CD4-positive, alpha-beta T cell (primary cell): ENCODE results near the gene COPS7A. TPM values are rescaled to one million over a fixed set of nuclear protein-coding genes. Genes with fewer than 3 reads are reported as not detected.

Source experiments
- ATAC-seq: fragments of 200-7000 bp; cut with Tn5 transposase; one replicate; pipeline ENCODE4 v1.10.0; 2022; ENCODE audit warnings: mild to moderate bottlenecking; ENCODE audit not compliant: poor library complexity
- CTCF ChIA-PET: fragments of 350-600 bp; sonication (Branson Sonifier 250); formaldehyde crosslinking; loops from one replicate; lab custom pipeline; 2021; ENCODE audit warnings: antibody characterized with exemption, inconsistent platforms; lab: Charles Lee
- POLR2A ChIA-PET: fragments of 350-600 bp; sonication (Branson Sonifier 250); formaldehyde crosslinking; loops from one replicate; lab custom pipeline; 2021; ENCODE audit warnings: antibody characterized with exemption, inconsistent platforms; lab: Charles Lee
- DNase-seq, 14 experiments: peaks; one replicate each; pipeline ENCODE4 v3.0.0-alpha.2; 2013 to 2020; ENCODE audit warnings: mixed read lengths in 2 of 14
- H3K27ac ChIP-seq, 2 donors: one replicate each; pipeline versions ENCODE4 v1.5.1 to v1.7.0; 2013; ENCODE audit warnings: low read length in 2 of 2, low read depth in 1 of 2, mild to moderate bottlenecking in 1 of 2
- H3K27me3 ChIP-seq, 2 experiments: 1 replicate in 1 of 2; 2 replicates in 1 of 2; pipeline versions ENCODE4 v1.6.1 to v1.7.0; 2013; ENCODE audit warnings: low read length in 2 of 2, control low read depth in 1 of 2, mild to moderate bottlenecking in 1 of 2, moderate library complexity in 1 of 2; ENCODE audit not compliant: insufficient read depth in 2 of 2, control insufficient read depth in 1 of 2
- H3K36me3 ChIP-seq: one replicate; pipeline ENCODE4 v1.6.1; 2013; ENCODE audit warnings: low read length, control low read depth; ENCODE audit not compliant: insufficient read depth
- H3K4me1 ChIP-seq: one replicate; pipeline ENCODE4 v1.6.1; 2013; ENCODE audit warnings: low read length, control low read depth; ENCODE audit not compliant: insufficient read depth
- H3K4me3 ChIP-seq: one replicate; pipeline ENCODE4 v1.5.1; 2013; ENCODE audit warnings: mild to moderate bottlenecking, low read length, moderate library complexity
- H3K9me3 ChIP-seq, 2 experiments: 1 replicate in 1 of 2; 2 replicates in 1 of 2; pipeline versions ENCODE4 v1.6.1 to v1.7.0; 2013; ENCODE audit warnings: low read length in 2 of 2, mild to moderate bottlenecking in 2 of 2, control low read depth in 1 of 2, moderate library complexity in 1 of 2; ENCODE audit not compliant: control insufficient read depth in 1 of 2, insufficient read depth in 1 of 2
- H3K27ac Mint-ChIP-seq: one replicate; pipeline ENCODE4 v1.8.0; 2020; ENCODE audit warnings: mixed read lengths
- H3K27me3 Mint-ChIP-seq: one replicate; pipeline ENCODE4 v1.8.0; 2021; ENCODE audit warnings: mixed read lengths
- H3K36me3 Mint-ChIP-seq: one replicate; pipeline ENCODE4 v1.8.0; 2021; ENCODE audit warnings: low read depth, mixed read lengths
- H3K4me1 Mint-ChIP-seq: one replicate; pipeline ENCODE4 v1.8.0; 2021; ENCODE audit warnings: low read depth, mixed read lengths
- H3K4me3 Mint-ChIP-seq: one replicate; pipeline ENCODE4 v1.8.0; 2020; ENCODE audit warnings: mild to moderate bottlenecking, mixed read lengths
- H3K9me3 Mint-ChIP-seq: one replicate; pipeline ENCODE4 v1.8.0; 2020; ENCODE audit warnings: mixed read lengths
- CTCF ChIP-seq: fragments of 200-600 bp; IDR thresholded peaks from one replicate; pipeline ENCODE4 v1.8.0; 2022; ENCODE audit warnings: antibody characterized with exemption, mild to moderate bottlenecking
- intact Hi-C, 2 experiments: fragments of 100-400 bp; cut with DNase I in 1 of 2; cut with micrococcal nuclease in 1 of 2; formaldehyde crosslinking; loops; one replicate each; pipeline versions ENCODE4 v1.15.1 to v1.9.0; 2023 to 2025; cut with DNase I, micrococcal nuclease
- polyA plus RNA-seq, 2 donors: library from polyadenylated mRNA; unstranded; fragments of 120-200 nt; gene quantifications; one replicate each; pipeline ENCODE4 v1.2.1, GENCODE V29; 2013
- total RNA-seq, 174 experiments: library from RNA in 2 of 174; stranded (reverse) in 2 of 174; gene quantifications; one replicate each; pipeline ENCODE4 v1.2.3 and lab custom pipeline; 2021 to 2026

Gene COPS7A
- total RNA-seq (1 to 10 TPM; 9.4 to 9.6 TPM), total RNA-seq (lab: John Stamatoyannopoulos, UW) (8.7 to 49.4 (median 28.0) reads per million in 172 experiments)
- 23.8 TPM for polyA plus RNA-seq (2013, experiment 1 of 2)
- polyA plus RNA-seq (2013, experiment 2 of 2) = 24.7 TPM

DNA sequence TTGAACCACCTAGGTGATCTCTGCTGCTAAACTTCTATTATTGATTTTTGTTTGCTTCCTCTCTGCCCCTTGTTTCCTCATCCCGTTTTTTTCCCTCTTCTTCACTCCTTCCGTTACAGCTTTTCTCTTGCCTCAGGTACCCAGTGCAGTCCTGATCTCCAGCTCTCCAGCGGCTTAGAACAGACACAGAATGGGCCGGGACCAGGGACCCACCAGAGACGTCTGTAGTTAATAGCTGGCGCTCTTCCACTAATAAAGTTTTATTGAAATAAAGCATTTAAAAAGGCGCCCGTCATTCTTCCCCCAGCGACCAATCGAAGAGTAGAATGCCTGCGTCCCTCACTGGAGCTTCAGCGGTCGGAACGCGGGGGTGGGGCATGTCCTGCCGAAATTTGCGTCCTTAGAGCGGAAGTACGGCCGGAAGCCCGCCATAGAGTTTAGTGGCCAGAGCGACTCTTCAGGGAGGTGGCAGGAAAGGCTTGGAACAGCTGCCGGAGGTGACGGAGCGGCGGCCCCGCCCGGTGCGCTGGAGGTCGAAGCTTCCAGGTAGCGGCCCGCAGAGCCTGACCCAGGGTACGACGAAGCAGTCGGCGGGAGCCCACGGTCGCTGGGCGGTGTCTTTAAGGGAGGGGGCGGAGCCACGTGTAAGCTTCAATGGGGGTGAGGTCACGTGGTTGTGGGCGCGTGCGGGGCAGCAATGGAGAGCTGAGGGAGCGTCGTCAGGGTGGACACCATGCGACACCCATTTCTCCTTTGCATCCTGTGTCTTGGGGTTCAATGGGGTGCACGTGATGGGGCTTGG is at the start of gene COPS7A:
Gene COPS7A (plus strand): TSS at position 440 of the 802 bp plus-strand sequence. CDS start 611 bp downstream, outside the sequence.
- no peak for TF ChIP-seq CTCF
- ATAC-seq (peak; percentile 84), DNase-seq (peak; percentile 81 to 99 (median 93))
- no peaks in the 10 kb centered on the region for H3K9me3 ChIP-seq
- H3K4me1 ChIP-seq = peaks cover 18% of the 10 kb centered on the region
- peaks cover 28% of the 10 kb centered on the region for H3K4me1 Mint-ChIP-seq
- no peaks in the 10 kb centered on the region for H3K9me3 Mint-ChIP-seq
- H3K4me3 Mint-ChIP-seq = peak within 1 kb of the TSS; percentile 87
- peak within 1 kb of the TSS; percentile 59 for H3K4me3 ChIP-seq
- H3K27ac Mint-ChIP-seq = peak within 1 kb of the TSS; percentile 83
- ChIA-PET POLR2A (interaction anchor here (0.6 to 3.3 kb wide), 40 partner anchors 12 to 388 kb away, joined by 3 to 164 read pairs (median 7); partner anchors contain the start of genes C12orf57, CD4, CDCA3 and ENO2), CTCF (interaction anchor here (0.8 to 2.4 kb wide), 10 partner anchors 29 to 214 kb away, joined by 3 to 15 read pairs (median 4); partner anchors contain the start of genes MLF2, USP5 and ZNF384)
- H3K27me3 ChIP-seq = no peaks in the 10 kb centered on the region
- peaks cover 15% of the 10 kb centered on the region for H3K36me3 ChIP-seq
- intact Hi-C loops = loop anchor here (1.0 to 2.0 kb wide), 5 partner anchors 12 to 61 kb away; partner anchors contain the start of genes ING4 (in 2 of the 2), ZNF384 (in 2 of the 2) and MLF2 (in 1 of the 2)
- H3K36me3 Mint-ChIP-seq = peaks cover 33% of the 10 kb centered on the region
- peak within 1 kb of the TSS; percentile 68 to 88 for H3K27ac ChIP-seq
- H3K27me3 Mint-ChIP-seq = no peaks in the 10 kb centered on the region

DNA sequence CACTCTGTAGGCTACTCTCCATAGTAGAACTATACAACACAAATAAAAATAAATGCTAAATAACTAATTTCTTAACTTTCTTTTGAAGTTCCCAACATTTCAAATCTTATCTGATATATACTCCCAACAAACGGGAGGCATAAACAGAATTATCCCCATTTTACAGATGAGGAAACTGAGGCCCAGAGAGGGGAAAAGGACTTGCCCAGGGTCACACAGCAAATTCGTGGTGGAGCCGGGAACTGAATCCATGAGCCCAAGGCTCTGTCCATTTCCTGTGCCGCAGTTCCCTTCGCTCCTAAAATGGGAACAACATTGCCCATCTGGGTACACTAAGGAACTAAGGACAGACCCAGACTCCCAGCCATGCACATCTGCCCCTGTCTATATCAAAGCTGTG is 46.9 kb upstream of the COPS7A start:
- no peaks in the 10 kb centered on the region for H3K27me3 ChIP-seq
- Mint-ChIP-seq H3K4me3 (no peak overlapping the region), H3K27me3 (no peaks in the 10 kb centered on the region), H3K36me3 (peaks cover 93% of the 10 kb centered on the region), H3K27ac (no peak overlapping the region), H3K9me3 (no peaks in the 10 kb centered on the region), H3K4me1 (peaks cover 3% of the 10 kb centered on the region)
- no peaks in the 10 kb centered on the region for H3K4me1 ChIP-seq
- H3K27ac ChIP-seq = no peak overlapping the region
- TF ChIP-seq CTCF = no peak
- ChIA-PET CTCF (no interaction called here), POLR2A (interaction anchor here (1.6 kb wide), 1 partner anchor 12 kb away, joined by 4 read pairs; the partner anchor contains the start of gene ZNF384)
- no peak overlapping the region for H3K4me3 ChIP-seq
- DNase-seq = no peak
- H3K9me3 ChIP-seq = no peaks in the 10 kb centered on the region
- H3K36me3 ChIP-seq = peaks cover 98% of the 10 kb centered on the region
- intact Hi-C loops = no loop called here
- ATAC-seq = no peak

- Mint-ChIP-seq H3K4me3 (peak overlapping the region; percentile 22), H3K27me3 (no peaks in the 10 kb centered on the region), H3K4me1 (peaks cover 60% of the 10 kb centered on the region), H3K9me3 (no peaks in the 10 kb centered on the region), H3K27ac (peak overlapping the region; percentile 50), H3K36me3 (peaks cover 66% of the 10 kb centered on the region)
- POLR2A ChIA-PET = interaction anchor here (1.0 kb wide), 1 partner anchor 21 kb away, joined by 3 read pairs; no protein-coding TSS in a partner anchor
- no peaks in the 10 kb centered on the region for H3K9me3 ChIP-seq
- H3K27ac ChIP-seq = peak overlapping the region in 1 of 2 donors; percentile 32
- H3K4me3 ChIP-seq = no peak overlapping the region
- intact Hi-C loops = loop anchor here (2.0 to 5.0 kb wide), 2 partner anchors 66 to 117 kb away; partner anchors contain the start of gene NOP2 (in 2 of the 2)
- H3K4me1 ChIP-seq = peaks cover 38% of the 10 kb centered on the region
- H3K36me3 ChIP-seq = peaks cover 41% of the 10 kb centered on the region
- no peak for ATAC-seq
- DNase-seq = peak in 6 of 14 experiments; percentile 13 to 74 (median 58)
- CTCF ChIA-PET = interaction anchor here (0.5 to 1.5 kb wide), 13 partner anchors 21 to 167 kb away, joined by 3 to 7 read pairs (median 3); partner anchors contain the start of genes CDCA3, COPS7A, MLF2 and USP5
- H3K27me3 ChIP-seq = no peaks in the 10 kb centered on the region
- TF ChIP-seq CTCF = peak; percentile 60
Observed at GRCh38 chr12:6684609-6685008, 39.2 kb upstream of the COPS7A start.
